ENCODE measurements around the gene ENPP1. TPM values are rescaled to one million over a fixed set of nuclear protein-coding genes. Genes with fewer than 3 reads are reported as not detected.

ENPP1 gene
- polyA plus RNA-seq, 3 donors, result 2.9 to 7.7 (median 4.7) TPM

DNA sequence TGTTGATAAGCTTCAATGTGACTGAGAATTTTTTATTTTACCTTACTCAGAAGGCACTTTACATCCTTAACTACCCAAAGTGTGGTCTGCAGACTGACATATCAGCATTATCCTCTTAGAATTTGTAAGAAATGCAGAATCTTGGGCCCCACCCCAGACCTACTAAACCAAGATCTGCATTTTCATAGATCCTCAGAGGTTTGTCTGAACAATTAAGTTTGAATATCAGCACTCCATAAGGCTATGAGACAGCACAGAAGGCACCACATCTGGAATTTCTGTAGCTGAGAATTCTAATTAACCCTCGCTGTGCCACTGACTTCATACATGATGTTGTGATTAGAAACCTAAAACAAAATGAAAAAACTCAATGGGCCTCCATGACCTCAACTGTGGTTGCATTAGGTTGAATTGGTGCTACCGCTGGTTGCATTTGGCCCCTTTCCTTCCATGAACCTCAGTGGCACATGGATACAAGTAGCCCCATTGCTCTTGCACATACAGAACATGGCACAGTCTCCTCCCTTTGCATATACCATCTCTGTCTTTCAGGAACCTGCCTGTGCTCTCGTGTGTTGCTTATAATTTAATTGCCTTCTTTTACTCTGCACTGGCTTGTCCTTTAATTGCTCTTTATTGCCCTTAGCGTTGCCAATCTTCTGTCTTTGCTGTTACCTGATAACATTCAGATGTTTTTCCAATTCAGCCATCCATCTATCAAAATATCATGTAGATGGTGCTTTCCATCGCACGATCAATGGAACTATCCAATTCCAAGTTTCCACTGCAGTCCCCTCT is 13.4 kb downstream of the ENPP1 start:
- H3K27ac ChIP-seq (ENCODE audit: low read depth, low read length), result no peak overlapping the region
- WGBS, 3 donors, result 85 to 92% (median 89%) methylated on average over 6 of the region's 6 CpGs

GRCh38 chr6:131822119-131822518 is 14.3 kb downstream of the ENPP1 start:
- no peak overlapping the region for H3K27ac ChIP-seq (ENCODE audit: low read depth, low read length)
- 37 to 72% (median 62%) methylated on average over 3 of the region's 3 CpGs for WGBS, 3 donors

DNA sequence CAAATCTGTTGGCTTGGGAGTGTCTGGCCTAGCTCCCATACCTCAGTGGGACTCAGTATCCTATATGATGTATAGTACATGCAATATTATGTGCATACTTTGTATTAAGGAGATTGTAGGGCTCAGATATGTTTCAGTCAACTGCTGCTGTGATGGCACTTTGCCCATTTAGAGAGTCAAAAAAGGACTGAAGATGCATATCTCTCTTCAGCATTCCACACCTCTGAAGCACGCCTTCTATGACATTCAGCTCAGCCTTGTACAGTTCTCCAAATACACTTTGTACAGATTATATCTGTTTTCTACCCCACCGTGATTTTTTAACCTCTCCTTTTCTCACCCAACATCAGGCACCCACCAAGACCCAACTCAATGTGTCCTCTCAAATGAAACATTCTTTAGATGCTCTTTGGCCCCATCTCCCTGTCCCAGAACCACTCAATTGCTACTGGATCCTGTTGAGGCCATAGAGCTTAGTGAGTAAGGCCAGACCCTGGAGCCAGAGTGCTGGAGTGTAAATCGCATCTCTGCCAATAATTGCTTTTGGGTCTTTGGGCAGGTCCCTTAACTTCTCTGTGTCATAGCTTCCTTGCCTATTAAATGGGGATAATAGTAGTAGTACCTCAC is 15.6 kb downstream of the ENPP1 start:
- H3K27ac ChIP-seq (ENCODE audit: low read depth, low read length), result no peak overlapping the region
- WGBS, 3 donors, result 79 to 93% (median 87%) methylated on average over 3 of the region's 3 CpGs

- 18 to 34% (median 21%) methylated on average over 1 of the region's 1 CpG for WGBS, 3 donors
- H3K27ac ChIP-seq (ENCODE audit: low read depth, low read length), result no peak overlapping the region
These were observed 18.1 kb downstream of the ENPP1 start for GRCh38 chr6:131825946-131826345.

GRCh38 chr6:131828080-131828479 is 20.3 kb downstream of the ENPP1 start:
- H3K27ac ChIP-seq (ENCODE audit: low read depth, low read length), result no peak overlapping the region
- 78 to 89% (median 82%) methylated on average over 7 of the region's 7 CpGs for WGBS, 3 donors

DNA sequence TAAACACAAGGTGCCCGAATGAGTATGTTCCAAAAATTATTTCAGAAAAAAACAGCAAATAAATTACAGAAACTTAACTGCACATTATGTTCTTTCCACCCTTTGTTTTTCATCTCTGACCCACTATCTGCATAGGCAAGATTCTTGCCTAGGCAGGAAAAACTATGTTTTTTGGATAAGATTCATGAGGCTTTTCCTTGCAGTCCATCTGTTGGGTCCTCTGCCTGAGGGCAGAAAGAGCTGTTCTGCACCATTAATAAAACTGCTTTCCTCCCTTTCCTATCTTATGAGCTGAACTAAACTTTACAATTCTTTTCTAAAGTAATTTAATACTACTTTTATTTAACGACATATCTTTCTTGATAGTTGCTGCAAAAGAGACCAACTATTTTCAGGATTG is 21.1 kb downstream of the ENPP1 start:
- 61 to 78% (median 62%) methylated on average over 2 of the region's 2 CpGs for WGBS, 3 donors
- H3K27ac ChIP-seq (ENCODE audit: low read depth, low read length), result no peak overlapping the region

- WGBS, 3 donors, result 33 to 78% (median 73%) methylated on average over 4 of the region's 4 CpGs
- no peak overlapping the region for H3K27ac ChIP-seq (ENCODE audit: low read depth, low read length)
These were observed 23.6 kb downstream of the ENPP1 start for GRCh38 chr6:131831392-131831791.

GRCh38 chr6:131831886-131832285 is 24.1 kb downstream of the ENPP1 start:
- 33 to 44% (median 38%) methylated on average over 1 of the region's 1 CpG for WGBS, 3 donors
- H3K27ac ChIP-seq (ENCODE audit: low read depth, low read length), result no peak overlapping the region

- H3K27ac ChIP-seq (ENCODE audit: low read depth, low read length), result no peak overlapping the region
- WGBS, 3 donors, result 43 to 92% (median 89%) methylated on average over 1 of the region's 1 CpG
These were observed 24.5 kb downstream of the ENPP1 start for GRCh38 chr6:131832363-131832762.

DNA sequence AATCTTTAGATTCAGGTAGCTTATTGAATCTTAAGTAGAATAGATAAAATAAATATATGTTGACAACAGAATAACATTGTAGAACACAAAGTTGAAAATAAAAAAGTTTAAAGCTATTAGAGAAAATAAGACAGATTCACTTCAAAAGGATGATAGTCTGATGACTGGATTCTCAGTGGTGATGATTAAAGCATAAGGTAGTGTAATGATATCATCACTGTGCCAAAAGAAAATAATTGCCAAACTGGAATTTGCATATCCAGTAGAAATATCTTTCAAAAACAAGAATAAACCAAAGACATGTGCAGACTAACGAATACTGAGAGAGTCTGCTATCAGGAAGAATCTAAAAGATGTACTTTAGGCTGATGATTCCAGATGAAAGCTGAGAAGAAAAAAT is 30.2 kb downstream of the ENPP1 start:
- no peak overlapping the region for H3K27ac ChIP-seq (ENCODE audit: low read depth, low read length)
- 54 to 84% (median 81%) methylated on average over 1 of the region's 1 CpG for WGBS, 3 donors

DNA sequence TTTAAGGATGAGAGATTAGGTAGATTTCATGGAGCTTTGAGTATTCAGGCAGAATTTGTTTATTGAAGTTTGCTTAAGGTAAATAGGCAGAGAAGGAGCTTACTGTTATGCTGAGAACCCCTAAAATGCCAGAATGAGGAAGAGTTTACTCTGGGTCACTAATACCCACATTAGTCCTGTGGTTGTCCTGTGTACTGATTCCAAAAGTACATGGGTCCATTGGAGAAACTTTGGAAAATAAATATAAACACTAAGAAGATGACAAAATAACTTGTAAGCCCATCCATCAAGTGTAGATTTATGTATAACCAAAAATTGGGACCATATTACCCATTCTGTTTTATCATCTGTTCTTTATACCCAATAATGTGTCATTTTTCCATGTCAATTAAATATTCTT is 31.6 kb downstream of the ENPP1 start:
- H3K27ac ChIP-seq (ENCODE audit: low read depth, low read length), result no peak overlapping the region

- WGBS, 3 donors, result 86 to 95% (median 95%) methylated on average over 7 of the region's 7 CpGs
- H3K27ac ChIP-seq (ENCODE audit: low read depth, low read length), result no peak overlapping the region
These were observed 32.6 kb downstream of the ENPP1 start for GRCh38 chr6:131840441-131840840.

GRCh38 chr6:131840936-131841583 is 33.2 kb downstream of the ENPP1 start:
- WGBS, 3 donors, result 81 to 89% (median 84%) methylated on average over 5 of the region's 5 CpGs
- H3K27ac ChIP-seq (ENCODE audit: low read depth, low read length), result no peak overlapping the region

- 95 to 96% (median 96%) methylated on average over 2 of the region's 2 CpGs for WGBS, 3 donors
- no peak overlapping the region for H3K27ac ChIP-seq (ENCODE audit: low read depth, low read length)
These were observed 35.9 kb downstream of the ENPP1 start for GRCh38 chr6:131843768-131844167.

DNA sequence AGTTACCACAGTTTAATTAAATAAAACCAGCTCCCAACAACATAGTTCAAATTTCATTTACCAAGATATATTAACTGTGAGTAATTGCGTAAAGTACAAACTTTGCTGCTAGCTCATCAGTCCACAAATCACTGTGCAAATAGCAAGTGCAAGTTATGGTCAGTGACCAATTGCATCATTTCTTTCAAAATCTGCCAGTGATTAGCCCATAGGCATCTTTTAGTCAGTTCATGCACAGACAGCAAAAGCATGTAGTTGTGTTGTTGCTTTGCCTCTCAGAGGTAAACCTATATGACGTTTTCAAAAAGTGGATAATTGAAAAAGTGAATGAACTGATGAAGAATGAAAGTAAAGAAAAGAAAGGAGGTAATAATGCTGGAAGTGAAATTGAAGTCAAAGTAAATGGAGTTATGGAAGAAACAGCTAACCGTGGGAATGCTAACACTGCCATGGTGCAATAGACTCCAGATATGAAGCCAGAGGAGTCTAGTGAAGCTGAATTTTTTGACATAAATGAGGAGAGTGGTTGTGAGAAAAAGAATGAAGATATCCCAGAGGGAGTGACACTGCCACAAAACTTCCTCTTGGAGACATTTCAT is 36.5 kb downstream of the ENPP1 start:
- 52 to 89% (median 89%) methylated on average over 3 of the region's 3 CpGs for WGBS, 3 donors
- H3K27ac ChIP-seq (ENCODE audit: low read depth, low read length), result no peak overlapping the region

- no peak overlapping the region for H3K27ac ChIP-seq (ENCODE audit: low read depth, low read length)
- WGBS, 3 donors, result 77 to 89% (median 88%) methylated on average over 7 of the region's 7 CpGs
These were observed 38.3 kb downstream of the ENPP1 start for GRCh38 chr6:131846023-131846663.

- 87 to 93% (median 92%) methylated on average over 2 of the region's 2 CpGs for WGBS, 3 donors
These were observed 39.1 kb downstream of the ENPP1 start for GRCh38 chr6:131846905-131847304.

GRCh38 chr6:131849799-131850198 is 42.0 kb downstream of the ENPP1 start:
- H3K27ac ChIP-seq (ENCODE audit: low read depth, low read length), result no peak overlapping the region
- whole genome bisulfite sequencing, 3 donors, result 38 to 89% (median 89%) methylated on average over 6 of the region's 6 CpGs

More at GRCh38 chr6:131846905-131847304, 39.1 kb downstream of the ENPP1 start:
- H3K27ac ChIP-seq (ENCODE audit: low read depth, low read length), result no peak overlapping the region
